ENCODE data around the gene MDK. TPM values are rescaled to one million over a fixed set of nuclear protein-coding genes. Genes with fewer than 3 reads are reported as not detected.

MDK gene
- total RNA-seq, 1 experiment from 2014 or later = 252 TPM

DNA sequence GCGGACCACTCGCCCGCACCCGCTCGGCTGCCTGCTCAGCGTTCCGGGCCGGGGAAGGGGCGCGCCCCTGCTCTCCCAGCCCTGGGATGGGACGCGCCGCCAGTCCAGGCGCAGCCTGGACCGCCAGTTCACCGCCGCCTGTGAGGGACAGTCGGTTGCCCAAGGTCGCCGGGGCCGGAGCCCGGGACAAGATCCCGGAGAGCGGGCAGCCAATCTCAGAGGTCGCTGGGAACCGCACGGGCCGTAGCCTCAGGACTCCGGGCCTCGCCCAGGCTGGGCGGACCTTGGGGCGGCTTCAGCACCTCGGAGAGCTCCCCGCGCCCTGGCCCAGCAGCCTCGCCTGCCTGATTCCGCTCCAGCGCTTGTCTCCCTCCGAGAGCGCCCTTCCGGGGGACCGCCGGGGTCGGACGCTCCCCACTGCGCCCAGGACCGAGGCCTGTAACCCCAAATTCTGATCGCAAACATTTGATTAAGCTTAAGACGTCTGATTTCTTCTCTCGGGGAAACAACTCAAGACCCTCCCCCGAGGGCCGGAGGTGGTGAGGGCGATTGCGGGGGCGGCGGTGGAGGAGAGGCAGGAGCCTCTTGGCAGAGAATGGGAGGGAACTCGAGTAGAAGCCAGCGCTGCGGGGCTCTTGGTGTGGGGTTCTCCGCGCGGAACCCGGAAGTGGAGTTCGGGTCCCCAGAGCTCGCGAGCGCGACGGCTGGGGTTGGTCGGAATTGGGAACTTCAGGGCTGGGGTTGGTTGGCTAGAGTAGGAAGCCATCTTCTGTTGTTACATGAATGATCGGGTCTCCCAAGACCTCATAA is 11.2 kb downstream of the MDK start:
- POLR2A ChIA-PET = no interaction called here

DNA sequence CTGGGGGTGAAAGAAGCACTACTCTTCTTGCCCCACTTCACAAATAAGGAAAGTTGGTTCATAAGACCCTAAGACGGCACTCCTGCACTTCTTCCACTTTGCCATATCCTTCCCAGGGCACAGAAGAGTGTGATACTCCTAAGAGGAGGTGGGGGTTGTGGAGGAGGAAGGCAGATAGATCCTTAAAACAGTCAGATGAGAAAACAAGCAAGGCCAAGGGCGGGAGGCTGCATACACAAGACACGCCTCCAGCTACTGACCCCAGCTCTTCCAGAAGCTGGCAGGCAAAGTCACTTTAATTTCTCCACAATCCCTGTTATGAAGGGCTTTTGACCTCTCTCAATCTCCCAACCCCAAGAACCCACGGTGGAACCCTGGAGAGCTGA is 11.8 kb downstream of the MDK start:
- POLR2A ChIA-PET = no interaction called here
- no TSS peak for BruUV-seq (replicated peaks)
- ATAC-seq (no peak), DNase-seq (ENCODE audit: low read depth, low spot score) (no peak)
- in situ Hi-C loops (cut with HindIII; ENCODE audit: low pct_unique_long_range_greater_than_20kb, low sequenced_read_pairs) = no loop called here
- Histone ChIP-seq H3K4me1 (ENCODE audit: control insufficient read depth, insufficient read depth, low read length) (peaks cover 16% of the 10 kb centered on the region), H3K9me3 (ENCODE audit: control insufficient read depth, insufficient read depth, low read depth, low read length) (no peaks in the 10 kb centered on the region), H3K36me3 (ENCODE audit: control insufficient read depth, insufficient read depth, low read length) (no peaks in the 10 kb centered on the region), H3K27ac (ENCODE audit: low read length) (no peak overlapping the region), H3K4me3 (ENCODE audit: low read depth in 2 of 2, low read length in 2 of 2) (no peak overlapping the region; a peak in 1 of 4 replicates), H3K27me3 (ENCODE audit: control insufficient read depth, insufficient read depth, low read length) (peaks cover 3% of the 10 kb centered on the region; the same call in 1 of the 2 replicates)
- CTCF ChIA-PET = interaction anchor here (0.5 to 1.4 kb wide), 2 partner anchors 10 to 97 kb away, joined by 3 to 4 read pairs; no protein-coding TSS in a partner anchor
- TF ChIP-seq TCF7L2 (IDR thresholded peaks at IDR 0.05; ENCODE audit: low read depth, low read length) (no peak), SIN3A (IDR thresholded peaks at IDR 0.05; ENCODE audit: borderline replicate concordance, insufficient read depth, low read depth, low read length) (no peak), POLR2AphosphoS5 (IDR thresholded peaks at IDR 0.05; ENCODE audit: low read depth, low read length) (no peak)
- TF ChIP-seq, protein P1, sequence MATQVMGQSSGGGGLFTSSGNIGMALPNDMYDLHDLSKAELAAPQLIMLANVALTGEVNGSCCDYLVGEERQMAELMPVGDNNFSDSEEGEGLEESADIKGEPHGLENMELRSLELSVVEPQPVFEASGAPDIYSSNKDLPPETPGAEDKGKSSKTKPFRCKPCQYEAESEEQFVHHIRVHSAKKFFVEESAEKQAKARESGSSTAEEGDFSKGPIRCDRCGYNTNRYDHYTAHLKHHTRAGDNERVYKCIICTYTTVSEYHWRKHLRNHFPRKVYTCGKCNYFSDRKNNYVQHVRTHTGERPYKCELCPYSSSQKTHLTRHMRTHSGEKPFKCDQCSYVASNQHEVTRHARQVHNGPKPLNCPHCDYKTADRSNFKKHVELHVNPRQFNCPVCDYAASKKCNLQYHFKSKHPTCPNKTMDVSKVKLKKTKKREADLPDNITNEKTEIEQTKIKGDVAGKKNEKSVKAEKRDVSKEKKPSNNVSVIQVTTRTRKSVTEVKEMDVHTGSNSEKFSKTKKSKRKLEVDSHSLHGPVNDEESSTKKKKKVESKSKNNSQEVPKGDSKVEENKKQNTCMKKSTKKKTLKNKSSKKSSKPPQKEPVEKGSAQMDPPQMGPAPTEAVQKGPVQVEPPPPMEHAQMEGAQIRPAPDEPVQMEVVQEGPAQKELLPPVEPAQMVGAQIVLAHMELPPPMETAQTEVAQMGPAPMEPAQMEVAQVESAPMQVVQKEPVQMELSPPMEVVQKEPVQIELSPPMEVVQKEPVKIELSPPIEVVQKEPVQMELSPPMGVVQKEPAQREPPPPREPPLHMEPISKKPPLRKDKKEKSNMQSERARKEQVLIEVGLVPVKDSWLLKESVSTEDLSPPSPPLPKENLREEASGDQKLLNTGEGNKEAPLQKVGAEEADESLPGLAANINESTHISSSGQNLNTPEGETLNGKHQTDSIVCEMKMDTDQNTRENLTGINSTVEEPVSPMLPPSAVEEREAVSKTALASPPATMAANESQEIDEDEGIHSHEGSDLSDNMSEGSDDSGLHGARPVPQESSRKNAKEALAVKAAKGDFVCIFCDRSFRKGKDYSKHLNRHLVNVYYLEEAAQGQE (IDR thresholded peaks at IDR 0.05; ENCODE audit: insufficient read depth in 1 of 2, low read depth in 2 of 2, low read length in 1 of 2) = no peak
- TF ChIP-seq, protein P2, sequence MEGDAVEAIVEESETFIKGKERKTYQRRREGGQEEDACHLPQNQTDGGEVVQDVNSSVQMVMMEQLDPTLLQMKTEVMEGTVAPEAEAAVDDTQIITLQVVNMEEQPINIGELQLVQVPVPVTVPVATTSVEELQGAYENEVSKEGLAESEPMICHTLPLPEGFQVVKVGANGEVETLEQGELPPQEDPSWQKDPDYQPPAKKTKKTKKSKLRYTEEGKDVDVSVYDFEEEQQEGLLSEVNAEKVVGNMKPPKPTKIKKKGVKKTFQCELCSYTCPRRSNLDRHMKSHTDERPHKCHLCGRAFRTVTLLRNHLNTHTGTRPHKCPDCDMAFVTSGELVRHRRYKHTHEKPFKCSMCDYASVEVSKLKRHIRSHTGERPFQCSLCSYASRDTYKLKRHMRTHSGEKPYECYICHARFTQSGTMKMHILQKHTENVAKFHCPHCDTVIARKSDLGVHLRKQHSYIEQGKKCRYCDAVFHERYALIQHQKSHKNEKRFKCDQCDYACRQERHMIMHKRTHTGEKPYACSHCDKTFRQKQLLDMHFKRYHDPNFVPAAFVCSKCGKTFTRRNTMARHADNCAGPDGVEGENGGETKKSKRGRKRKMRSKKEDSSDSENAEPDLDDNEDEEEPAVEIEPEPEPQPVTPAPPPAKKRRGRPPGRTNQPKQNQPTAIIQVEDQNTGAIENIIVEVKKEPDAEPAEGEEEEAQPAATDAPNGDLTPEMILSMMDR (IDR thresholded peaks at IDR 0.05) = no peak
- intact Hi-C loops (cut with micrococcal nuclease; ENCODE audit: unreplicated experiment) = no loop called here

More for the DNA sequence above, 11.2 kb downstream of the MDK start:
- peak overlapping the region; percentile 49 to 50 for H3K4me3 ChIP-seq (ENCODE audit: low read depth in 2 of 2, low read length in 2 of 2)
- TF ChIP-seq POLR2AphosphoS5 (IDR thresholded peaks at IDR 0.05; ENCODE audit: low read depth, low read length) = 0 out of 2 replicates have a peak, but pooled peaks have one; percentile 22
- TF ChIP-seq TCF7L2 (IDR thresholded peaks at IDR 0.05; ENCODE audit: low read depth, low read length) = 0 out of 2 replicates have a peak, but pooled peaks have one; percentile 19
- TF ChIP-seq SIN3A (IDR thresholded peaks at IDR 0.05; ENCODE audit: borderline replicate concordance, insufficient read depth, low read depth, low read length) = peak; percentile 85; the same call in 1 of the 2 replicates
- TF ChIP-seq, protein P1 (IDR thresholded peaks at IDR 0.05; ENCODE audit: insufficient read depth in 1 of 2, low read depth in 2 of 2, low read length in 1 of 2) = peak; percentile 99
- TF ChIP-seq, protein P2 (IDR thresholded peaks at IDR 0.05) = no peak
- no peak overlapping the region for H3K27ac ChIP-seq (ENCODE audit: low read length)
- BruUV-seq (replicated peaks) = no TSS peak
- ATAC-seq = peak; percentile 68
- intact Hi-C loops (cut with micrococcal nuclease; ENCODE audit: unreplicated experiment) = no loop called here
- H3K36me3 ChIP-seq (ENCODE audit: control insufficient read depth, insufficient read depth, low read length) = no peaks in the 10 kb centered on the region
- peaks cover 17% of the 10 kb centered on the region for H3K4me1 ChIP-seq (ENCODE audit: control insufficient read depth, insufficient read depth, low read length)
- CTCF ChIA-PET = interaction anchor here (0.5 to 1.4 kb wide), 8 partner anchors 9 to 477 kb away, joined by 3 to 7 read pairs (median 4); partner anchors contain the start of genes ATG13 and HARBI1
- no peak for DNase-seq (ENCODE audit: low read depth, low spot score)
- in situ Hi-C loops (cut with HindIII; ENCODE audit: low pct_unique_long_range_greater_than_20kb, low sequenced_read_pairs) = no loop called here
- peaks cover 3% of the 10 kb centered on the region; the same call in 1 of the 2 replicates for H3K27me3 ChIP-seq (ENCODE audit: control insufficient read depth, insufficient read depth, low read length)
- H3K9me3 ChIP-seq (ENCODE audit: control insufficient read depth, insufficient read depth, low read depth, low read length) = no peaks in the 10 kb centered on the region

All from Panc1 (cell line).